K562 (cell line): Measurements from ENCODE around the gene KRTCAP2. TPM values are rescaled to one million over a fixed set of nuclear protein-coding genes. Genes with fewer than 3 reads are reported as not detected.

Experiments
- ATAC-seq: fragments of 200-7000 bp; cut with Tn5 transposase; 3 replicates; pipeline ENCODE4 v1.9.1; 2020; ENCODE audit warnings: moderate library complexity
- BruUV-seq: library from RNA; stranded (reverse); fragments of 400-500 nt; replicated peaks from 2 replicates; lab custom pipeline; 2021; lab: Mats Ljungman, UMichigan
- CTCF ChIA-PET: fragments of 300-600 bp; formaldehyde crosslinking; extraction: SDS; loops from one replicate; lab custom pipeline; 2021; ENCODE audit warnings: low intra/inter-chr PET ratio; lab: Yijun Ruan, JAX
- POLR2A ChIA-PET: fragments of 300-600, 350-650 bp; sonication (Branson Sonifier 250); formaldehyde crosslinking; extraction: SDS; loops from one replicate; lab custom pipeline; 2021; ENCODE audit warnings: antibody characterized with exemption, inconsistent platforms; lab: Yijun Ruan, JAX
- DNase-seq, 4 experiments: peaks; one replicate each; pipeline versions ENCODE4 v3.0.0 to v3.0.0-alpha.2; 2011 to 2018; ENCODE audit warnings: low spot score in 3 of 4, mixed read lengths in 3 of 4; ENCODE audit errors: extremely low read depth in 1 of 4
- FAIRE-seq: peaks from 2 replicates; lab custom pipeline; 2011; peaks lifted over from hg19 to GRCh38; lab: Jason Lieb, UNC
- H2AFZ ChIP-seq: 2 replicates; pipeline ENCODE4 v1.6.0; 2011; ENCODE audit warnings: low read depth, low read length, control low read depth, inconsistent platforms
- H3K27ac ChIP-seq: fragments of 200-600 bp; 3 replicates; pipeline ENCODE4 v1.8.0; 2011; ENCODE audit warnings: low read depth, mild to moderate bottlenecking, control low read depth, inconsistent platforms, low read length, moderate library complexity, mixed read lengths; ENCODE audit errors: extremely low read depth
- H3K27me3 ChIP-seq, 2 experiments: fragments of 300-600 bp in 1 of 2; 2 replicates in 1 of 2; 3 replicates in 1 of 2; pipeline versions ENCODE4 v1.6.0 to v1.8.0; 2011; ENCODE audit warnings: inconsistent platforms in 2 of 2, low read length in 2 of 2, mild to moderate bottlenecking in 1 of 2, mixed read lengths in 1 of 2, moderate library complexity in 1 of 2; ENCODE audit not compliant: control insufficient read depth in 2 of 2, insufficient read depth in 2 of 2
- H3K36me3 ChIP-seq: fragments of 300-600 bp; 3 replicates; pipeline ENCODE4 v1.8.0; 2011; ENCODE audit warnings: mild to moderate bottlenecking, low read length, inconsistent platforms; ENCODE audit not compliant: control insufficient read depth, insufficient read depth
- H3K4me1 ChIP-seq, 2 experiments: fragments of 200-600 bp in 1 of 2; replicated peaks in 1 of 2; 2 replicates in 1 of 2; 3 replicates in 1 of 2; pipeline versions ENCODE4 v1.5.1 to v1.8.0; 2011; ENCODE audit warnings: inconsistent platforms in 2 of 2, low read length in 2 of 2, mild to moderate bottlenecking in 1 of 2, mixed read lengths in 1 of 2, moderate library complexity in 1 of 2; ENCODE audit not compliant: control insufficient read depth in 2 of 2, insufficient read depth in 2 of 2
- H3K4me2 ChIP-seq: 2 replicates; pipeline ENCODE4 v1.6.1; 2011; ENCODE audit warnings: low read length, control low read depth, inconsistent platforms, mixed read lengths; ENCODE audit not compliant: insufficient read depth
- H3K4me3 ChIP-seq: fragments of 200-600 bp; sonication (generic), shearing (Covaris generic); 2 replicates; pipeline ENCODE4 v1.5.1; 2016; ENCODE audit warnings: control low read depth, inconsistent platforms
- H3K79me2 ChIP-seq: fragments of 200-600 bp; 3 replicates; pipeline ENCODE4 v1.8.0; 2011; ENCODE audit warnings: low read length, inconsistent platforms; ENCODE audit not compliant: control insufficient read depth, insufficient read depth
- H3K9ac ChIP-seq, 2 experiments: 2 replicates each; pipeline versions ENCODE4 v1.6.0 to v1.6.1; 2011; ENCODE audit warnings: low read depth in 2 of 2, low read length in 2 of 2, control low read depth in 1 of 2, inconsistent platforms in 1 of 2, mild to moderate bottlenecking in 1 of 2, mixed read lengths in 1 of 2; ENCODE audit not compliant: insufficient read depth in 1 of 2
- H3K9me1 ChIP-seq: one replicate; pipeline ENCODE4 v1.6.0; 2011; ENCODE audit warnings: inconsistent platforms, mild to moderate bottlenecking, low read length, moderate library complexity; ENCODE audit not compliant: control insufficient read depth, insufficient read depth
- H3K9me3 ChIP-seq: replicated peaks from 2 replicates; pipeline ENCODE4 v1.5.1; 2011; ENCODE audit warnings: low read depth, low read length, inconsistent platforms; ENCODE audit not compliant: control insufficient read depth, insufficient read depth
- H4K20me1 ChIP-seq: replicated peaks from 2 replicates; pipeline ENCODE4 v1.6.1; 2011; ENCODE audit warnings: low read length, inconsistent platforms, mixed read lengths; ENCODE audit not compliant: control insufficient read depth, insufficient read depth
- BACH1 ChIP-seq: fragments of 200-800 bp; sonication (Bioruptor generic); IDR thresholded peaks from 2 replicates; pipeline ENCODE4 v1.6.1; 2016; ENCODE audit warnings: missing genetic modification characterization, missing compliant biosample characterization
- BCOR ChIP-seq: fragments of 450-650 bp; IDR thresholded peaks from 2 replicates; pipeline ENCODE4 v1.6.1; 2016
- DIDO1 ChIP-seq: fragments of 450-650 bp; IDR thresholded peaks from 2 replicates; pipeline ENCODE4 v1.6.1; 2016; ENCODE audit warnings: low read depth, missing biosample characterization, missing genetic modification characterization
- ESRRA ChIP-seq: fragments of 450-650 bp; IDR thresholded peaks from 2 replicates; pipeline ENCODE4 v1.6.1; 2014; ENCODE audit warnings: low read depth, mild to moderate bottlenecking, moderate library complexity, borderline replicate concordance
- KDM5B ChIP-seq: fragments of 200-600 bp; sonication (generic); IDR thresholded peaks from 2 replicates; pipeline ENCODE4 v1.6.1; 2012; ENCODE audit warnings: low read depth, mild to moderate bottlenecking, moderate library complexity, low read length, control low read depth, inconsistent platforms; ENCODE audit not compliant: insufficient replicate concordance
- MEIS2 ChIP-seq: fragments of 450-650 bp; IDR thresholded peaks from 2 replicates; pipeline ENCODE4 v1.6.1; 2014; ENCODE audit warnings: mild to moderate bottlenecking; ENCODE audit not compliant: partially characterized antibody
- NFRKB ChIP-seq: fragments of 450-650 bp; IDR thresholded peaks from 2 replicates; pipeline ENCODE4 v1.6.1; 2016; ENCODE audit warnings: low read depth
- PHB ChIP-seq: fragments of 250-450 bp; sonication (Bioruptor Pico); IDR thresholded peaks from 2 replicates; pipeline ENCODE4 v1.5.0; 2021
- RHOXF2B ChIP-seq: fragments of 250-450 bp; sonication (Bioruptor Pico); conservative IDR thresholded peaks from 2 replicates; pipeline ENCODE4 v1.5.1; 2021
- SIN3B ChIP-seq: fragments of 450-650 bp; IDR thresholded peaks from 2 replicates; pipeline ENCODE4 v1.6.1; 2017; ENCODE audit warnings: low read depth, mild to moderate bottlenecking, moderate library complexity
- SPI1 ChIP-seq: IDR thresholded peaks from 2 replicates; pipeline ENCODE4 v1.6.1; 2011; ENCODE audit warnings: low read depth, low read length, control low read depth, borderline replicate concordance
- TAF9B ChIP-seq: fragments of 450-650 bp; IDR thresholded peaks from 2 replicates; pipeline ENCODE4 v1.6.1; 2018; ENCODE audit warnings: mild to moderate bottlenecking; ENCODE audit not compliant: partially characterized antibody
- TGIF2 ChIP-seq: sonication (generic); formaldehyde crosslinking; IDR thresholded peaks from 2 replicates; pipeline ENCODE4 v1.8.1; 2022; ENCODE audit warnings: mild to moderate bottlenecking, missing genetic modification reagents, moderate library complexity
- ZKSCAN3 ChIP-seq: fragments of 250-450 bp; sonication (Bioruptor Pico); IDR thresholded peaks from 2 replicates; pipeline ENCODE4 v1.4.0; 2020
- ZNF212 ChIP-seq: fragments of 450-650 bp; formaldehyde crosslinking; IDR thresholded peaks from 2 replicates; pipeline ENCODE4 v1.4.0; 2020; ENCODE audit warnings: mild to moderate bottlenecking
- ZNF707 ChIP-seq: fragments of 250-450 bp; sonication (Bioruptor Pico); conservative IDR thresholded peaks from 2 replicates; pipeline ENCODE4 v1.8.0; 2022; ENCODE audit warnings: inconsistent platforms, mild to moderate bottlenecking, moderate library complexity
- WGBS: fragments of 100-300 bp; shearing (Covaris generic); methylation state at CpG from one replicate; pipeline ENCODE4 v1.1.6; 2016; ENCODE audit warnings: low coverage, mixed read lengths; ENCODE audit not compliant: insufficient coverage; ENCODE audit errors: missing lambda C conversion rate; 5-methylcytosine and 5-hydroxymethylcytosine counted together
- in situ Hi-C: fragments of 300-500 bp; cut with MboI; formaldehyde crosslinking; loops from 4 replicates; pipeline ENCODE4 v1.15.0; 2018; ENCODE audit warnings: inconsistent platforms, mixed read lengths
- intact Hi-C: fragments of 100-400 bp; cut with micrococcal nuclease; formaldehyde crosslinking; loops from 2 replicates; pipeline ENCODE4 v1.14.2; 2022
- polyA plus RNA-seq, 8 experiments: library from polyadenylated mRNA; depleted of rRNA in 4 of 8; stranded (reverse) in 5 of 8; unstranded in 3 of 8; fragments of >200 nt; fragmentation: Nextera tagmentation in 2 of 8; fragmentation: Illumina TruSeq in 1 of 8; extraction: Ambion mirVana in 2 of 8; extraction: Trizol in 1 of 8; gene quantifications; 2 replicates each; pipeline versions ENCODE4 v1.2.1 to v1.2.3, GENCODE V29; 2011 to 2014; ENCODE audit warnings: inconsistent platforms in 1 of 8, missing spikeins in 1 of 8
- total RNA-seq, 7 experiments: library from RNA; depleted of rRNA in 6 of 7; stranded (reverse); fragments of >200 nt in 6 of 7; fragmentation: Illumina TruSeq in 2 of 7; extraction: Trizol in 2 of 7; gene quantifications; 2 replicates each; pipeline versions ENCODE4 v1.2.1 to v1.2.3, GENCODE V29; 2011 to 2021; ENCODE audit warnings: low replicate concordance in 1 of 7
- TF ChIP-seq, protein P1 (sequence below): fragments of 250-450 bp; sonication (Bioruptor Pico); IDR thresholded peaks from 2 replicates; pipeline ENCODE4 v1.8.0; 2022; ENCODE audit warnings: moderate library complexity, mild to moderate bottlenecking, inconsistent platforms

The KRTCAP2 gene
- total and polyA plus RNA-seq, 9 of the 15 experiments (the other 6 are each of a cell fraction or from before 2014, with no cell fraction given), result 126 to 436 (median 244) TPM

DNA sequence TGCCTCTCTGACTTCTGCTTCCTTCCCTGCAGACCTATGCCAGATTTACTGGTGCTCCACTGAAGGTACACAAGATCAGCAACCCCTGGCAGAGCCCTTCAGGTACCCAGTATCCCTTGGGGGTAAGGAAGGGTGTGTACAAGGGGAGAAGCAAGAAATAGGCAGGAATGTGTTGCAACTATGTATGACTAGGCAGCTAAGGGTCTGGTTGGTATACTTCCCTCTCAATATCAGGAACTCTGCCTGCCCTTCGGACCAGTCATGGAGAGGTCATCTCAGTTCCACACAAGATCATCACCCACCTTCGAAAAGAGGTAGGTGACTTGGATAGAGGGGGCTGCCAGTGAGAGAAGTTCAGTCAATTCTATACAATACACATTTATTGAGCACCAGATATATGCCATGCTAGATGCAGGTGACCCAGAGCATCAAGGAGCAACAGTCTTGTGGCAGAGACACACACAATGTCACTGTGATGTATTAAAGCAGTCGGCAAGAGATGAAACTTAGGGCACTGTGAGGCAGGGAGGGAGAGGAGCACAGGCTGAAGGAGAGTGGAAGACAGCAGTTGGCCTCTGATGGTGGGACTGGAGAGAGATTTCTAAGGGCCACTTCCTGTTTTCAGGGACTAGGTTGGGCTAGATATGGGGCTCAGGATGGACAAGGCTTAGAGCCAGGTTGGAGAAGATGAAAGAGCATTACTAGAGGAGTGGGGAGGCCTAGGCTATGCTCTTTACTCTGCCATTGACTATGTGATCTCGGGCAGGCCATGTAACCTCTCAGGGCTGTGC lies 37.4 kb upstream of the KRTCAP2 start:
- CTCF ChIA-PET, result no interaction called here

DNA sequence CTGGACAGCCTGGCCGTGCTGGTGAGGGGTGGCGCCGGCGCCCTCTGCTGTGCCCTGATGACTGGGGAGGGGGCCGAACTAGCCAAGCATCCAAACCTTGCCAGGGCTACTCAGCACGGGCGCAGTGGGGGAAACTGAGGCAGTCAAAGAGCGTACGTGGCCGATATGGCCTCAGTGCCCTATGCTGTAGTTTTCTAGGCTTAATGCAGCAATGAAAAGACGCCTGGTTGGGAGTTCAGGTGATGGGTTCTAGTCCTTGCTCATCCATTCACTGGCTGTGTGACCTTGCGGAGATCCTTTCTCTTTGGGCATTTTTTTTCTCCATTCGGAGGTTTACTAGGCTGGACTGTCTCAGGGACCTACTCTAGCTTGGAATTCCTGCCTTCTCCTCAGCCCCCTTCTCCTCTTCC lies 36.2 kb upstream of the KRTCAP2 start:
- intact Hi-C loops (no loop called here), in situ Hi-C loops (loop anchor here (5.0 kb wide), 1 partner anchor 388 kb away; no protein-coding TSS in a partner anchor)
- peak; percentile 29 for FAIRE-seq
- ChIA-PET CTCF (interaction anchor here (0.6 kb wide), 1 partner anchor 36 kb away, joined by 3 read pairs; the partner anchor contains the start of gene KRTCAP2), POLR2A (interaction anchor here (0.9 to 2.2 kb wide), 5 partner anchors 9 to 35 kb away, joined by 3 to 10 read pairs (median 3); no protein-coding TSS in a partner anchor)
- no peak for ATAC-seq
- H3K4me2 ChIP-seq, result peak overlapping the region; percentile 100
- H3K4me3 ChIP-seq, result peak overlapping the region; percentile 100
- WGBS, result 2% methylated on average over 8 of the region's 13 CpGs
- no peaks in the 10 kb centered on the region for H3K9me1 ChIP-seq
- H3K79me2 ChIP-seq, result peaks cover 18% of the 10 kb centered on the region
- H2AFZ ChIP-seq, result peak overlapping the region; percentile 95
- H3K4me1 ChIP-seq, result peaks cover 19 to 30% of the 10 kb centered on the region in 2 experiments
- H3K27ac ChIP-seq, result peak overlapping the region; percentile 97
- H3K9me3 ChIP-seq, result peaks cover 3% of the 10 kb centered on the region; the same call in 1 of the 2 replicates
- DNase-seq, result no peak
- no peaks in the 10 kb centered on the region for H3K27me3 ChIP-seq
- H3K36me3 ChIP-seq, result peaks cover 22% of the 10 kb centered on the region; the same call in 2 of the 3 replicates
- BruUV-seq, result TSS peak; percentile 85
- no peaks in the 10 kb centered on the region for H4K20me1 ChIP-seq
- peak overlapping the region; percentile 100 for H3K9ac ChIP-seq
- peak; percentile 96 for TF ChIP-seq SIN3B
- TF ChIP-seq ESRRA, result no peak; the same call in 1 of the 2 replicates
- 0 out of 2 replicates have a peak, but pooled peaks have one; percentile 65 for TF ChIP-seq RHOXF2B (CRISPR knock-in tag)
- 0 out of 2 replicates have a peak, but pooled peaks have one; percentile 18 for TF ChIP-seq DIDO1 (tag)
- TF ChIP-seq ZKSCAN3 (CRISPR knock-in tag), result no peak
- TF ChIP-seq BCOR, result peak; percentile 98
- no peak for TF ChIP-seq TGIF2 (CRISPR knock-in tag)
- TF ChIP-seq BACH1 (tag), result 0 out of 2 replicates have a peak, but pooled peaks have one; percentile 16
- no peak for TF ChIP-seq TAF9B
- TF ChIP-seq PHB (CRISPR knock-in tag), result no peak
- TF ChIP-seq, protein P1, sequence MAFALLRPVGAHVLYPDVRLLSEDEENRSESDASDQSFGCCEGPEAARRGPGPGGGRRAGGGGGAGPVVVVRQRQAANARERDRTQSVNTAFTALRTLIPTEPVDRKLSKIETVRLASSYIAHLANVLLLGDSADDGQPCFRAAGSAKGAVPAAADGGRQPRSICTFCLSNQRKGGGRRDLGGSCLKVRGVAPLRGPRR, result no peak
- TF ChIP-seq MEIS2, result no peak
- TF ChIP-seq NFRKB, result peak; percentile 83
- TF ChIP-seq ZNF212, result no peak

More for the DNA sequence above, 37.4 kb upstream of the KRTCAP2 start:
- Histone ChIP-seq H3K4me1 (peaks cover 19 to 30% of the 10 kb centered on the region in 2 experiments), H3K9ac (peak overlapping the region in 1 of 2 experiments; percentile 48; a peak in 2 of 4 replicates), H3K27ac (no peak overlapping the region), H3K79me2 (peaks cover 18% of the 10 kb centered on the region), H3K4me3 (no peak overlapping the region), H4K20me1 (no peaks in the 10 kb centered on the region), H2AFZ (no peak overlapping the region), H3K4me2 (peak overlapping the region; percentile 3; the same call in 1 of the 2 replicates), H3K27me3 (no peaks in the 10 kb centered on the region), H3K36me3 (peaks cover 22% of the 10 kb centered on the region; the same call in 2 of the 3 replicates), H3K9me1 (no peaks in the 10 kb centered on the region), H3K9me3 (peaks cover 3% of the 10 kb centered on the region; the same call in 1 of the 2 replicates)
- 70% methylated on average over 4 of the region's 4 CpGs for WGBS
- TF ChIP-seq ZNF707 (CRISPR knock-in tag), result no peak
- TF ChIP-seq SPI1, result peak; percentile 78
- TF ChIP-seq KDM5B, result peak; percentile 31
- DNase-seq (peak in 1 of 4 experiments; percentile 1), FAIRE-seq (no peak), ATAC-seq (no peak)
- in situ Hi-C loops, result no loop called here
- POLR2A ChIA-PET, result interaction anchor here (2.2 kb wide), 1 partner anchor 8 kb away, joined by 10 read pairs; no protein-coding TSS in a partner anchor
- BruUV-seq, result no TSS peak
- intact Hi-C loops, result no loop called here
